Natural killer cell (primary cell): Measurements from ENCODE around the gene FBLIM1. TPM values are rescaled to one million over a fixed set of nuclear protein-coding genes. Genes with fewer than 3 reads are reported as not detected.

Experiments used
- ATAC-seq, 3 donors: fragments of 150-1000 bp in 2 of 3; fragments of 200-7000 bp in 1 of 3; cut with Tn5 transposase; 1 replicate in 1 of 3; 2 replicates in 2 of 3; pipeline ENCODE4 v1.10.0; 2021; ENCODE audit warnings: mild to moderate bottlenecking in 2 of 3, moderate library complexity in 2 of 3
- DNase-seq, 2 donors: peaks; one replicate each; pipeline versions ENCODE4 v3.0.0 to v3.0.0-alpha.2; 2013 to 2021; ENCODE audit warnings: mixed read lengths in 1 of 2
- H3K27ac ChIP-seq: one replicate; pipeline ENCODE4 v1.5.1; 2013; ENCODE audit warnings: mild to moderate bottlenecking, low read length
- H3K27me3 ChIP-seq: one replicate; pipeline ENCODE4 v1.6.1; 2013; ENCODE audit warnings: low read length; ENCODE audit not compliant: control insufficient read depth, insufficient read depth
- H3K36me3 ChIP-seq: one replicate; pipeline ENCODE4 v1.6.1; 2013; ENCODE audit warnings: low read length; ENCODE audit not compliant: control insufficient read depth, insufficient read depth
- H3K4me1 ChIP-seq: one replicate; pipeline ENCODE4 v1.6.1; 2013; ENCODE audit warnings: low read length; ENCODE audit not compliant: control insufficient read depth, insufficient read depth
- H3K4me3 ChIP-seq: one replicate; pipeline ENCODE4 v1.5.1; 2013; ENCODE audit warnings: low read length
- H3K9me3 ChIP-seq: one replicate; pipeline ENCODE4 v1.6.1; 2013; ENCODE audit warnings: low read length; ENCODE audit not compliant: control insufficient read depth, insufficient read depth
- H3K27ac Mint-ChIP-seq, 2 donors: one replicate each; pipeline ENCODE4 v1.8.0; 2022; ENCODE audit warnings: mild to moderate bottlenecking in 2 of 2, mixed read lengths in 2 of 2, moderate library complexity in 1 of 2
- H3K27me3 Mint-ChIP-seq, 2 donors: one replicate each; pipeline ENCODE4 v1.8.0; 2022; ENCODE audit warnings: low read depth in 2 of 2, mixed read lengths in 2 of 2
- H3K36me3 Mint-ChIP-seq: one replicate; pipeline ENCODE4 v1.8.0; 2022; ENCODE audit warnings: mixed read lengths
- H3K4me1 Mint-ChIP-seq, 2 donors: one replicate each; pipeline ENCODE4 v1.8.0; 2022; ENCODE audit warnings: mixed read lengths in 2 of 2
- H3K4me3 Mint-ChIP-seq: one replicate; pipeline ENCODE4 v1.8.0; 2022; ENCODE audit warnings: mild to moderate bottlenecking, moderate library complexity, mixed read lengths
- H3K9me3 Mint-ChIP-seq, 2 donors: one replicate each; pipeline ENCODE4 v1.8.0; 2022; ENCODE audit warnings: mixed read lengths in 2 of 2
- CTCF ChIP-seq: fragments of 200-600 bp; IDR thresholded peaks from one replicate; pipeline ENCODE4 v1.8.0; 2022; ENCODE audit warnings: antibody characterized with exemption
- WGBS: methylation state at CpG from one replicate; pipeline ENCODE4 v1.1.7; 2013; ENCODE audit warnings: missing lambda C conversion rate; ENCODE audit not compliant: insufficient coverage; 5-methylcytosine and 5-hydroxymethylcytosine counted together
- intact Hi-C: fragments of 100-400 bp; cut with micrococcal nuclease; formaldehyde crosslinking; loops from one replicate; pipeline ENCODE4 v1.14.2; 2022
- total RNA-seq, 4 donors: library from RNA; stranded (reverse); fragments of 120-200 nt in 1 of 4; gene quantifications; one replicate each; pipeline versions ENCODE4 v1.2.3 to v1.2.4, GENCODE V29; 2013 to 2022

FBLIM1 gene
- total RNA-seq, 3 donors from 2014 or later (not counting 1 experiment from before 2014, with no cell fraction given): 0.39 TPM; not detected in 2

GRCh38 chr1:15777909-15778707, 19.5 kb downstream of the FBLIM1 start:
- no peaks in the 10 kb centered on the region for H3K9me3 Mint-ChIP-seq
- no peak for TF ChIP-seq CTCF
- Histone ChIP-seq H3K4me3 (no peak overlapping the region), H3K36me3 (no peaks in the 10 kb centered on the region), H3K27ac (no peak overlapping the region), H3K27me3 (no peaks in the 10 kb centered on the region), H3K4me1 (no peaks in the 10 kb centered on the region), H3K9me3 (no peaks in the 10 kb centered on the region)
- peaks cover 0 to 3% of the 10 kb centered on the region in 2 donors for H3K27me3 Mint-ChIP-seq
- 80% methylated on average over 5 of the region's 7 CpGs for WGBS
- ATAC-seq (no peak), DNase-seq (no peak)
- no peaks in the 10 kb centered on the region for H3K36me3 Mint-ChIP-seq
- H3K4me3 Mint-ChIP-seq: no peak overlapping the region
- H3K4me1 Mint-ChIP-seq: no peaks in the 10 kb centered on the region
- H3K27ac Mint-ChIP-seq: no peak overlapping the region
- intact Hi-C loops: no loop called here

- intact Hi-C loops: no loop called here
- Histone ChIP-seq H3K36me3 (no peaks in the 10 kb centered on the region), H3K27me3 (no peaks in the 10 kb centered on the region)
Observed at GRCh38 chr1:15785683-15786082, 27.1 kb downstream of the FBLIM1 start.

GRCh38 chr1:15786581-15786980, 28.0 kb downstream of the FBLIM1 start:
- H3K9me3 Mint-ChIP-seq: no peaks in the 10 kb centered on the region
- no peaks in the 10 kb centered on the region for H3K4me1 ChIP-seq
- H3K4me1 Mint-ChIP-seq: no peaks in the 10 kb centered on the region
- intact Hi-C loops: no loop called here
- ATAC-seq (no peak), DNase-seq (no peak)
- no peak overlapping the region for H3K27ac ChIP-seq
- WGBS: 95% methylated on average over 10 of the region's 10 CpGs
- no peak overlapping the region for H3K4me3 ChIP-seq
- no peak overlapping the region for H3K27ac Mint-ChIP-seq
- peaks cover 0 to 3% of the 10 kb centered on the region in 2 donors for H3K27me3 Mint-ChIP-seq
- H3K4me3 Mint-ChIP-seq: no peak overlapping the region
- no peak for TF ChIP-seq CTCF
- H3K9me3 ChIP-seq: no peaks in the 10 kb centered on the region
- H3K36me3 ChIP-seq: no peaks in the 10 kb centered on the region
- H3K27me3 ChIP-seq: no peaks in the 10 kb centered on the region
- H3K36me3 Mint-ChIP-seq: no peaks in the 10 kb centered on the region

More at GRCh38 chr1:15785683-15786082, 27.1 kb downstream of the FBLIM1 start:
- Histone ChIP-seq H3K9me3 (no peaks in the 10 kb centered on the region), H3K27ac (no peak overlapping the region), H3K4me3 (no peak overlapping the region), H3K4me1 (no peaks in the 10 kb centered on the region)
- H3K9me3 Mint-ChIP-seq: no peaks in the 10 kb centered on the region
- peaks cover 0 to under 1% of the 10 kb centered on the region in 2 donors for H3K27me3 Mint-ChIP-seq
- no peak for DNase-seq
- H3K4me1 Mint-ChIP-seq: no peaks in the 10 kb centered on the region
- H3K36me3 Mint-ChIP-seq: no peaks in the 10 kb centered on the region
- H3K27ac Mint-ChIP-seq: no peak overlapping the region
- no peak overlapping the region for H3K4me3 Mint-ChIP-seq
- 86% methylated on average over 8 of the region's 8 CpGs for WGBS
- no peak for TF ChIP-seq CTCF
- ATAC-seq: no peak
